ENCODE data around the gene TBRG4. TPM values are rescaled to one million over a fixed set of nuclear protein-coding genes. Genes with fewer than 3 reads are reported as not detected.
A peak's percentile ranks its signal among the peaks of the same experiment; 100 is the strongest.

Gene TBRG4
- polyA plus RNA-seq, 1 experiment, result 75.5 TPM

DNA sequence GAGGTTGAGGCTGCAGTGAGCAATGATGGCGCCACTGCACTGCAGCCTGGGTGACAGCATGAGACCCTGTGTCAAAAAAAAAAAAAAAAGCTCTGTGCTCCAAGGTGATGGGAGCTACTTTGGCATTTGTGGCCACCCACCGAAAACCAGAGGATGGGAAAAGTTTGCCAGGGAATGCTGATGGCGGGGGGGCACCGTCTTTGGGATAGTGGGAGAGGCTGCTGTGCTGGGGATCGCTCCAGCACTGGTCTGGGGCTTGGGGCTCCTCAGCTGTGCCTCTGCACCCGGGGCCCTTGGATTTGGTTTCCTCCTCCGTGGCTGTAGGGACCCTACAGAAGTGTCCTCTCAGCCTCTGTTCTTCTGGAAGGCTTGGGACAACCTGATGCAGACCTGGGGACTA, 34.4 kb upstream of the TBRG4 start:
- POLR2A ChIA-PET, result no interaction called here
- CTCF ChIA-PET, result interaction anchor here (1.1 kb wide), 1 partner anchor 10 kb away, joined by 4 read pairs; no protein-coding TSS in a partner anchor

DNA sequence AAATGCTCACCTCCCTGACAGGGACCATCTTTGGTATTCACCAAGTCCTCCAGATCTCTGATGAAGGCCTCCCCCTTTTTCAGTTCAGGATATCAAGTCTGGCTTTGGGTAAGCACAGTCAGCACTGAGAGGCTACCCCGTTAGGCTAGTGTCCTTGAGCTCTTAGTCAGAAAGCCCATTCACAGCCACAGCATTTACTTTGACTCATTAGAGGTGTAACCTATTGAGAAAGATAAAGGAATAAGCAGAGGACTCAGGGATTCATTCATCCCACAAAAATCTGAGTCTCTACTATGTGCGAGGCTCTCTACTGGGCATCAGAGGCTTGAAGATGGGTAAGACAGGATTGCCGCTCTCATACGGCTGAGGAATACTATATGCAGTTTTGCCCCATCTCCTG, 32.1 kb upstream of the TBRG4 start:
- no peaks in the 10 kb centered on the region for H3K36me3 ChIP-seq (ENCODE audit: control insufficient read depth, insufficient read depth, low read length)
- TF ChIP-seq, protein P1, sequence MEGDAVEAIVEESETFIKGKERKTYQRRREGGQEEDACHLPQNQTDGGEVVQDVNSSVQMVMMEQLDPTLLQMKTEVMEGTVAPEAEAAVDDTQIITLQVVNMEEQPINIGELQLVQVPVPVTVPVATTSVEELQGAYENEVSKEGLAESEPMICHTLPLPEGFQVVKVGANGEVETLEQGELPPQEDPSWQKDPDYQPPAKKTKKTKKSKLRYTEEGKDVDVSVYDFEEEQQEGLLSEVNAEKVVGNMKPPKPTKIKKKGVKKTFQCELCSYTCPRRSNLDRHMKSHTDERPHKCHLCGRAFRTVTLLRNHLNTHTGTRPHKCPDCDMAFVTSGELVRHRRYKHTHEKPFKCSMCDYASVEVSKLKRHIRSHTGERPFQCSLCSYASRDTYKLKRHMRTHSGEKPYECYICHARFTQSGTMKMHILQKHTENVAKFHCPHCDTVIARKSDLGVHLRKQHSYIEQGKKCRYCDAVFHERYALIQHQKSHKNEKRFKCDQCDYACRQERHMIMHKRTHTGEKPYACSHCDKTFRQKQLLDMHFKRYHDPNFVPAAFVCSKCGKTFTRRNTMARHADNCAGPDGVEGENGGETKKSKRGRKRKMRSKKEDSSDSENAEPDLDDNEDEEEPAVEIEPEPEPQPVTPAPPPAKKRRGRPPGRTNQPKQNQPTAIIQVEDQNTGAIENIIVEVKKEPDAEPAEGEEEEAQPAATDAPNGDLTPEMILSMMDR (IDR thresholded peaks at IDR 0.05; ENCODE audit: insufficient read depth, low read depth, low read length), result no peak
- ChIA-PET POLR2A (no interaction called here), CTCF (no interaction called here)
- H3K27me3 ChIP-seq (ENCODE audit: control insufficient read depth, insufficient read depth, low read length), result peaks cover 16% of the 10 kb centered on the region
- DNase-seq (ENCODE audit: low read depth), result no peak
- H3K4me3 ChIP-seq (ENCODE audit: low read depth, low read length), result no peak overlapping the region

More for the DNA sequence above, 34.4 kb upstream of the TBRG4 start:
- H3K36me3 ChIP-seq (ENCODE audit: control insufficient read depth, insufficient read depth, low read length), result no peaks in the 10 kb centered on the region
- TF ChIP-seq, protein P1 (IDR thresholded peaks at IDR 0.05; ENCODE audit: insufficient read depth, low read depth, low read length), result no peak
- no peak for DNase-seq (ENCODE audit: low read depth)
- H3K27me3 ChIP-seq (ENCODE audit: control insufficient read depth, insufficient read depth, low read length), result peaks cover 19% of the 10 kb centered on the region
- H3K4me3 ChIP-seq (ENCODE audit: low read depth, low read length), result no peak overlapping the region

DNA sequence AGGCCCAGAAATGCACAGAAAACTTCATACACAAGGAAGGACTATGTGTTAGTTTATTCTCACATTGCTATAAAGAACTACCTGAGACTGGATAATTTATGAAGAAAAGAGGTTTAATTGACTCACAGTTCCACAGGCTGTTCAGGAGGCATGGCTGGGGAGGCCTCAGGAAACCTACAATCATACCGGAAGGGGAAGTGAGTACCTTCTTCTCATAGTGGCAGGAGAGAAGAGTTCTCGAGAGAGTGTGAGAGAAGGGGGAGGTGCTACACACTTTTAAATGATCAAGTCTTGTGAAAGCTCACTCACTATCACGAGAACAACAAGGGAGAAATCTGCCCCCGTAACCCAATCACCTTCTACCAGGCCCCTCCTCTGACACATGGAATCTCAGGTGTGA, 29.3 kb upstream of the TBRG4 start:
- H3K27me3 ChIP-seq (ENCODE audit: control insufficient read depth, insufficient read depth, low read length), result peaks cover 10% of the 10 kb centered on the region
- no peak for DNase-seq (ENCODE audit: low read depth)
- no peaks in the 10 kb centered on the region for H3K36me3 ChIP-seq (ENCODE audit: control insufficient read depth, insufficient read depth, low read length)
- ChIA-PET CTCF (no interaction called here), POLR2A (no interaction called here)
- TF ChIP-seq, protein P1 (IDR thresholded peaks at IDR 0.05; ENCODE audit: insufficient read depth, low read depth, low read length), result no peak
- no peak overlapping the region for H3K4me3 ChIP-seq (ENCODE audit: low read depth, low read length)

DNA sequence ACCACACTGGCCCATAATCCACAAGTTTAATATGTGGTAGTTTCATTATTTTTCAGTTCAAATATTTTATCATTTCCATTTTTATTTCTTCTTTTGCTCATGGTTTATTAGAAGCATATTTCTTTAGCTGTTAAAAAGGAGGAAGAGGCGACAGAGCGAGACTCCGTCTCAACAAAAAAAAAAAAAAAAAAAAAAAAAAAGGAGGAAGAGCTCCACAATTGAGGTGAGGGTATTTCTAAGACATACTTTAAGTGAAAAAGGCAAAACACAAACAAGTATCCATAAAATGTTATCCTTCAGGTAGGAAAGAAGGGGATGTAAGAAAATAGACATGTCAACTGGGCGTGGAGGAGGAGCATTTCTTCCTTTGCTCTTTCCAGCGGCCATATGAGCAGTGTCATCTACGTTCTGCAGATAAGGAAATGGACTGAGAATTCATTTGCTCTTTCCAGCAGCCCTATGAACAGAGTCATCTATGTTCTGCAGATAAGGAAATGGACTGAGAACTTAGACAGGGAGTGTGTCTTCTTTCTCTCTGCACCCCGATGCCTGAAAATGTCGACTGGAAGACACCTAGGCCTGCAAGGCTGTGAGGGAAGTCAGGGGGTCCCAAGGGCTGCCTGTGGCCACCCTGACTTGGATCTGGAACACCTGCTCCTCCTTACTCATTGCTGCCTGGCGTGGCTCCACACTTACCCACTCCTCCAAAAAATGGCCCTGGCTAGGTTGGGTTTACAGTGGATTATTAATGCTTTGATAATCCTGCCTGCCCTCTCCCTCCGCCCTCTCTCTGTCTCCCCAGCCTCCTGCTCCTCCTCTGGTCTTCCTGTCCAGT, 27.2 kb upstream of the TBRG4 start:
- no peak for DNase-seq (ENCODE audit: low read depth)
- no peak overlapping the region for H3K4me3 ChIP-seq (ENCODE audit: low read depth, low read length)
- TF ChIP-seq, protein P1 (IDR thresholded peaks at IDR 0.05; ENCODE audit: insufficient read depth, low read depth, low read length), result no peak
- POLR2A ChIA-PET, result no interaction called here
- CTCF ChIA-PET, result interaction anchor here (5.0 to 6.2 kb wide), 2 partner anchors 167 to 280 kb away, joined by 55 to 143 read pairs; no protein-coding TSS in a partner anchor
- peaks cover 4% of the 10 kb centered on the region for H3K27me3 ChIP-seq (ENCODE audit: control insufficient read depth, insufficient read depth, low read length)
- no peaks in the 10 kb centered on the region for H3K36me3 ChIP-seq (ENCODE audit: control insufficient read depth, insufficient read depth, low read length)

DNA sequence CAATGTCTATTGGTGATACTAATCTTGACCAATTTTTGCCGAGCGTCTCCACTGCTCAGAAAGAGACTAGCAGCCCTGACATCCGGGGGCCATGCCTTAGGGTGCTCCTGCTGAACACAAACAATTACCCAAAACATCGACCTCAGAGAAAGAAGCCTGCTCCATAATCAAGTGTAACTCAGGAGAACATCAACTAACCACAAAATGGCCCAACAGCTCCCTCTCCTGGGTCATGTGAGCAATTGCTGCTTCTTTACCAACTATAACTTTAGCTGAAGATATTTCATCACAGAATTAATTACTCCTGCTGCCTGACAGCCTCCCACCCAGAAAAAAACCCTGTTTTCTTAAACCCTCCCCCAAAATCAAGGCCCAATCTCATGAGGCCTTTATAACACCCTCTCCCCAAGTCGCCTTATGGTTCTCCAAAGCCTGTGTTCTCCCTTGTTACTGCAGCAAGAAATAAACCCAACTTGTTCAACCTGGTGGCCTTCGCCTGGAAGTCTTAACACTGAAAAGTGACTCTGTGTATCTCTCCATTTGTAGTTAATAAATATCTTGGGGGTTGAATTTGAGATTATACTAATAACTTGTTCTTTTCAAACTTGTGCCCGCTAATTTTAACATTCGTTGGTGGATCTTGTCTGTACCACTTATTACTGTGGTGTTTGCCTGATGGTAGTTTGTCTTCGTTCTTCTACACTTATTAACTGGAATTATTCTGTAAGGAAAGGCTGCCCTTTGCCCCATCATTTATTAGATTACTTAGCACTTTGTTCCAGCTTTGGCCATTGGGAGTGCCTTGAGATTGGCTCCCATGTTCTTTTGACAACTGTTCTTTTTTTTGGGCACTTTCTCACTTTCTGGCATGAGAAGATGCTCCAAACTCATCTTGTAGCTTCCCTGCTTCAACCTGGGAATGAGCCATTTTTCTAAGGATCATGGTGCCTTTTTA, 24.9 kb upstream of the TBRG4 start:
- Histone ChIP-seq H3K36me3 (ENCODE audit: control insufficient read depth, insufficient read depth, low read length) (no peaks in the 10 kb centered on the region), H3K4me3 (ENCODE audit: low read depth, low read length) (no peak overlapping the region), H3K27me3 (ENCODE audit: control insufficient read depth, insufficient read depth, low read length) (peaks cover 2% of the 10 kb centered on the region)
- peak; percentile 20 for DNase-seq (ENCODE audit: low read depth)
- ChIA-PET POLR2A (interaction anchor here (0.6 kb wide), 1 partner anchor 137 kb away, joined by 3 read pairs; the partner anchor contains the start of gene CCM2), CTCF (interaction anchor here (0.5 to 6.2 kb wide), 40 partner anchors 9 to 607 kb away, joined by 3 to 143 read pairs (median 4); partner anchors contain the start of genes MYO1G and TBRG4)
- TF ChIP-seq, protein P1 (IDR thresholded peaks at IDR 0.05; ENCODE audit: insufficient read depth, low read depth, low read length), result peak; percentile 86
